Neuronal stem cell (in vitro differentiated cells): Measurements from ENCODE around the gene TICAM1.
"Not testable (repeated sequence)": the region's sequence is repeated elsewhere in the genome, so short reads cannot be mapped to it uniquely, and the experiment has no call there.

Source experiments
- DNase-seq: peaks from one replicate; pipeline ENCODE4 v3.0.0-alpha.2; 2013; ENCODE audit warnings: low spot score
- H2AFZ ChIP-seq: one replicate; pipeline ENCODE4 v1.6.1; 2013; ENCODE audit warnings: mild to moderate bottlenecking, low read length, inconsistent platforms
- H2AK5ac ChIP-seq: 2 replicates; pipeline ENCODE4 v1.6.1; 2013; ENCODE audit warnings: low read depth, mild to moderate bottlenecking, inconsistent platforms, low read length, moderate library complexity, mixed read lengths
- H2BK120ac ChIP-seq: 2 replicates; pipeline ENCODE4 v1.6.1; 2013; ENCODE audit warnings: low read depth, mild to moderate bottlenecking, inconsistent platforms, low read length, moderate library complexity, mixed read lengths
- H2BK12ac ChIP-seq: one replicate; pipeline ENCODE4 v1.6.1; 2013; ENCODE audit warnings: low read length, inconsistent platforms
- H2BK15ac ChIP-seq: 2 replicates; pipeline ENCODE4 v1.6.1; 2013; ENCODE audit warnings: mild to moderate bottlenecking, low read length, inconsistent platforms, mixed read lengths
- H2BK5ac ChIP-seq: one replicate; pipeline ENCODE4 v1.6.1; 2013; ENCODE audit warnings: inconsistent platforms, mild to moderate bottlenecking, low read length, moderate library complexity
- H3K14ac ChIP-seq: one replicate; pipeline ENCODE4 v1.6.1; 2013; ENCODE audit warnings: low read length, inconsistent platforms
- H3K18ac ChIP-seq: 2 replicates; pipeline ENCODE4 v1.6.1; 2013; ENCODE audit warnings: low read length, inconsistent platforms
- H3K23ac ChIP-seq: 2 replicates; pipeline ENCODE4 v1.6.1; 2013; ENCODE audit warnings: low read depth, mild to moderate bottlenecking, mixed read lengths, low read length, inconsistent platforms; ENCODE audit not compliant: poor library complexity
- H3K27ac ChIP-seq: replicated peaks from 3 replicates; pipeline ENCODE4 v1.5.1; 2013; ENCODE audit warnings: low read length, inconsistent platforms
- H3K27me3 ChIP-seq, 3 experiments: 2 replicates each; pipeline ENCODE4 v1.6.1; 2013; ENCODE audit warnings: low read length in 3 of 3, mild to moderate bottlenecking in 2 of 3, inconsistent platforms in 1 of 3, low read depth in 1 of 3, mixed read lengths in 1 of 3, moderate library complexity in 1 of 3; ENCODE audit not compliant: control insufficient read depth in 3 of 3, insufficient read depth in 3 of 3
- H3K36me3 ChIP-seq, 2 donors: replicated peaks in 1 of 2; 2 replicates each; pipeline ENCODE4 v1.6.1; 2013; ENCODE audit warnings: low read length in 2 of 2; ENCODE audit not compliant: control insufficient read depth in 2 of 2, insufficient read depth in 2 of 2
- H3K4ac ChIP-seq: 2 replicates; pipeline ENCODE4 v1.6.1; 2013; ENCODE audit warnings: inconsistent platforms, mild to moderate bottlenecking, low read length, moderate library complexity
- H3K4me1 ChIP-seq, 2 donors: 1 replicate in 1 of 2; 2 replicates in 1 of 2; pipeline ENCODE4 v1.6.1; 2013; ENCODE audit warnings: low read length in 2 of 2, low read depth in 1 of 2; ENCODE audit not compliant: control insufficient read depth in 2 of 2, insufficient read depth in 1 of 2
- H3K4me2 ChIP-seq: one replicate; pipeline ENCODE4 v1.6.1; 2013; ENCODE audit warnings: mild to moderate bottlenecking, low read length, inconsistent platforms; ENCODE audit not compliant: insufficient read depth, poor library complexity, severe bottlenecking
- H3K4me3 ChIP-seq, 2 donors: 2 replicates each; pipeline ENCODE4 v1.5.1; 2013; ENCODE audit warnings: low read length in 2 of 2, mild to moderate bottlenecking in 2 of 2, inconsistent platforms in 1 of 2, moderate library complexity in 1 of 2
- H3K79me1 ChIP-seq: one replicate; pipeline ENCODE4 v1.6.1; 2013; ENCODE audit warnings: low read depth, mild to moderate bottlenecking, inconsistent platforms, low read length, moderate library complexity
- H3K9ac ChIP-seq: one replicate; pipeline ENCODE4 v1.6.1; 2013; ENCODE audit warnings: mild to moderate bottlenecking, low read depth, low read length, inconsistent platforms; ENCODE audit not compliant: poor library complexity
- H3K9me3 ChIP-seq, 2 donors: replicated peaks in 1 of 2; 2 replicates each; pipeline versions ENCODE3 to v1.6.1; 2013; ENCODE audit warnings: low read length in 2 of 2, mild to moderate bottlenecking in 2 of 2, inconsistent platforms in 1 of 2, low read depth in 1 of 2, mixed read lengths in 1 of 2, moderate library complexity in 1 of 2; ENCODE audit not compliant: control insufficient read depth in 2 of 2, insufficient read depth in 1 of 2
- H4K8ac ChIP-seq: one replicate; pipeline ENCODE4 v1.6.1; 2013; ENCODE audit warnings: low read depth, mild to moderate bottlenecking, inconsistent platforms, low read length, moderate library complexity
- H4K91ac ChIP-seq: one replicate; pipeline ENCODE4 v1.6.1; 2013; ENCODE audit warnings: low read length, low read depth, mild to moderate bottlenecking, inconsistent platforms; ENCODE audit not compliant: poor library complexity
- WGBS, 2 donors: extraction: QIAGEN DNeasy Blood & Tissue Kit; methylation state at CpG; one replicate each; pipeline ENCODE4 v1.1.7; 2013; ENCODE audit warnings: missing lambda C conversion rate in 2 of 2, mixed read lengths in 1 of 2; ENCODE audit not compliant: insufficient read length in 2 of 2, insufficient replicate concordance in 1 of 2; ENCODE audit errors: extremely low coverage in 2 of 2; 5-methylcytosine and 5-hydroxymethylcytosine counted together

TICAM1 gene

DNA sequence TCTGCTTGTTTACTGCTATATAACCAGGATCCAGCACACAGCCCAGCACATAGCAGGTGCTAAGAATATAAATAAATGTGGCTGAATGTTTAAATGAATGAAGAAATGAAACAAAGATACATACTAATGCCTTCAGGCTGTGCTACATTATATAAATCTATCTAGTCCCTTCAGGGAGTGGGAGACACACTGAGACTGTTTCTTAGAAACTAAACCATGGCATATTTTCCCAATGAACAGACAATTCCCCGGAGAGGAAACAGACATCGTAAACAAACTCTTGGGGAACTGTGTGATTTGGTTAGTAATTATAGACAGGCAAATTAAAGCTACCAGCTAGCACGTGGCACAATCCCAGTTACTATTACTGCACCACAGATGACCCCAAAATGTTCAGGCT, 49.7 kb downstream of the TICAM1 start:
- DNase-seq = no peak
- Histone ChIP-seq H3K9me3 (no peaks in the 10 kb centered on the region), H2BK120ac (no peak overlapping the region), H3K79me1 (peaks cover 1% of the 10 kb centered on the region), H3K4me2 (no peak overlapping the region), H2AFZ (no peak overlapping the region), H3K27me3 (no peaks in the 10 kb centered on the region), H3K4ac (no peak overlapping the region), H3K4me3 (no peak overlapping the region), H3K23ac (no peak overlapping the region), H3K36me3 (no peaks in the 10 kb centered on the region), H2BK12ac (no peak overlapping the region), H4K8ac (no peak overlapping the region), H3K27ac (no peak overlapping the region), H2AK5ac (no peak overlapping the region), H3K9ac (no peak overlapping the region), H3K4me1 (peaks cover 0 to under 1% of the 10 kb centered on the region in 2 donors), H2BK5ac (no peak overlapping the region), H4K91ac (no peak overlapping the region), H2BK15ac (no peak overlapping the region), H3K14ac (no peak overlapping the region), H3K18ac (no peak overlapping the region)
- WGBS, 2 donors = no CpG with 5 or more reads among the region's 3 CpGs

DNA sequence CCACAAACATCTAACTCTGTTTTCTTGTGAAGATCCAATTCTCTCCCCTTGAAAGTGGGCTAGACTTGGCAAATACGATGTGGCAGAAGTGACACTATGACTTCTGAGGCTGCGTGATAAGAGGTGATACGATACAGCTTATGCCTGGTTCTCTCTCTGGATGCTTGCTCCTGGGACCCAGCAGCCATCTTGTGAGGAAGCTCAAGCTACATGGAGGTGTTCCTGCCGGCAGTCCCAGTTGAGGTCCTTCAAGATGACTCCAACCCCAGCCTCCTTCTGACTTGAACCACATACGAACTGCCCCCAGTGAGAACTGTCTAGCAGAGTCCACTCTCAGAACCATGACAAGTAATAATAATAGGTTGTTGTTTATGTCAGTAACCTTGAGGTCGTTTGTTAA, 50.7 kb downstream of the TICAM1 start:
- Histone ChIP-seq H3K36me3 (no peaks in the 10 kb centered on the region), H2AK5ac (no peak overlapping the region), H3K9me3 (no peaks in the 10 kb centered on the region), H3K4me3 (no peak overlapping the region), H2BK12ac (no peak overlapping the region), H3K9ac (no peak overlapping the region), H3K18ac (no peak overlapping the region), H2AFZ (no peak overlapping the region), H3K4me2 (no peak overlapping the region), H3K4ac (no peak overlapping the region), H2BK5ac (no peak overlapping the region), H4K91ac (no peak overlapping the region), H2BK15ac (no peak overlapping the region), H3K4me1 (peaks cover 3 to 4% of the 10 kb centered on the region in 2 donors), H3K23ac (no peak overlapping the region), H3K14ac (no peak overlapping the region), H3K27ac (no peak overlapping the region), H4K8ac (no peak overlapping the region), H2BK120ac (no peak overlapping the region), H3K27me3 (no peaks in the 10 kb centered on the region), H3K79me1 (peaks cover 1% of the 10 kb centered on the region)
- DNase-seq = no peak
- WGBS, 2 donors = no CpG with 5 or more reads among the region's 6 CpGs

DNA sequence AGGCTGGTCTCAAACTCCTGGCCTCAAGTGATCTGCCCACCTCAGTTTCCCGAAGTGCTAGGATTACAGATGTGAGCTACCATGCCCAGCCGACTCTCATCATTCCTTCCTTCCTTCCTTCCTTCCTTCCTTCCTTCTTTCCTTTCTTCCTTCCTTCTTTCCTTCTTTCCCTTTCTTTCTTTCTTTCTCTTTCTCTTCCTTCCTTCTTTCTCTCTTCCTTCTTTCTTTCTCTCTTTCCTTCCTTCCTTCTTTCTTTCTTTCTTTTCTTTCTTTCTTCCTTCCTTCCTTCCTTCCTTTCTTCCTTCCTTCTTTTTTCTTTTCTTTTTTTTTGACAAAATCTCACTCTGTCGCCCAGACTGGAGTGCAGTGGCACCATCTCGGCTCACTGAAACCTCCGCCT, 53.4 kb downstream of the TICAM1 start:
- WGBS, 2 donors = no CpG with 5 or more reads among the region's 5 CpGs
- not testable (repeated sequence) for H2BK120ac ChIP-seq, H2AK5ac ChIP-seq, H2AFZ ChIP-seq, H3K23ac ChIP-seq, H3K14ac ChIP-seq, H3K79me1 ChIP-seq, DNase-seq, H3K4me3 ChIP-seq, H3K27me3 ChIP-seq, H3K36me3 ChIP-seq, H2BK5ac ChIP-seq, H3K9ac ChIP-seq, H3K27ac ChIP-seq, H3K4ac ChIP-seq, H4K8ac ChIP-seq, H2BK15ac ChIP-seq, H3K4me1 ChIP-seq, H3K18ac ChIP-seq, H4K91ac ChIP-seq, H3K9me3 ChIP-seq, H2BK12ac ChIP-seq, H3K4me2 ChIP-seq

DNA sequence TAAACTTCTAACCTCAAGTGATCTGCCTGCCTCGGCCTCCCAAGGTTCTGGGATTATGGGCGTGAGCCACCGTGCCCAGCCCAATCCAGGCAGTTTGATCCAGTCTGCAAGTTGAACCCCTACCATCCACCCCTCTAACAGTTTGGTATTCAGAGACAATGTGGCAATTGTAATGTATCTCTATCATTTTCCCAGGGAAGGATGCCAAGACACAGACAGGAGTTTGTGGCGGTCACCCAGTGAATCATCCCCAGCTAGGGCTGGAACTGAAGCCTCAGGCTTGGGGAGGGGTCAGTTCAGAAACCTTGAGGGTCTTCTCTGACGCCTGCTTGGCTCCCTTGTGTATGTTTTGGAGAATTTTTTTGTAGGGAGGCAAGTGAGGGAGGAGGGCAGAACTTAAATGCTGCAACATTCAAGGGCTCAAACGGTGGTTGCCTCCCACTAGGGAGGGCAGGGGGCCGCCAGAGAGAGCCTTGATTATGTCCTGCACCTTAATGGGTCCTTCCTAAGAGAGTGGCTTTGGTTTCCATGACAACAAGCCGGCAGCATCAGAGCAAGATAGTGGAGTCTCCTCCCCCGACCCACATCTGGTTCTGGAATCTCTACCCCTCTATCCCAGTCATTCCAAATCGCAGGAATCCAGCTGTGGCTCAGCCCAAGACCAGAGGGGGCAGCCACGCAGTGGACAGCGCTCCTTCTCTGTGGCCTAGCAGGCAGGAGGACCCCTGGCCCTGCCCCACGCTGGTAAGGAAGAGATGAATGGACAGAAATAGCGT, 54.9 kb downstream of the TICAM1 start:
- no peak overlapping the region for H2AFZ ChIP-seq
- no peak overlapping the region for H2BK15ac ChIP-seq
- no peak overlapping the region for H3K4me3 ChIP-seq
- no peak overlapping the region for H3K27ac ChIP-seq
- no peak overlapping the region for H3K18ac ChIP-seq
- no peak overlapping the region for H2BK5ac ChIP-seq
- H2AK5ac ChIP-seq = no peak overlapping the region
- H3K4ac ChIP-seq = no peak overlapping the region
- no peak overlapping the region for H2BK12ac ChIP-seq
- peaks cover 0 to 4% (median 4%) of the 10 kb centered on the region in 3 experiments for H3K27me3 ChIP-seq
- H3K4me1 ChIP-seq = peaks cover 4% of the 10 kb centered on the region in 2 donors
- no peaks in the 10 kb centered on the region for H3K79me1 ChIP-seq
- no peak overlapping the region for H3K9ac ChIP-seq
- H3K23ac ChIP-seq = no peak overlapping the region
- peak overlapping the region; percentile 79 for H3K14ac ChIP-seq
- no peak for DNase-seq
- no peak overlapping the region for H4K91ac ChIP-seq
- H3K9me3 ChIP-seq = no peaks in the 10 kb centered on the region
- H3K36me3 ChIP-seq = no peaks in the 10 kb centered on the region
- no CpG with 5 or more reads among the region's 14 CpGs for WGBS, 2 donors
- H2BK120ac ChIP-seq = no peak overlapping the region
- H4K8ac ChIP-seq = no peak overlapping the region
- H3K4me2 ChIP-seq = no peak overlapping the region
